Measurements from ENCODE around the gene GHR. TPM values are rescaled to one million over a fixed set of nuclear protein-coding genes. Genes with fewer than 3 reads are reported as not detected.

Gene GHR
- total RNA-seq, 6 donors from 2014 or later = 3.0 to 7.4 (median 4.2) TPM

GRCh38 chr5:42614509-42614908 is 191.3 kb downstream of the GHR start:
- H3K4me3 ChIP-seq = no peak overlapping the region
- no peaks in the 10 kb centered on the region for H3K4me1 ChIP-seq
- no peaks in the 10 kb centered on the region for H3K36me3 ChIP-seq
- DNase-seq (no peak), ATAC-seq (ENCODE audit: low FRiP score in 2 of 2) (no peak)
- no peak for TF ChIP-seq EP300 (IDR thresholded peaks at IDR 0.05)
- TF ChIP-seq POLR2A (IDR thresholded peaks at IDR 0.05) = no peak
- no peak for TF ChIP-seq CTCF (IDR thresholded peaks at IDR 0.05)
- TF ChIP-seq POLR2AphosphoS5 (IDR thresholded peaks at IDR 0.05) = no peak
- H3K27ac ChIP-seq = no peak overlapping the region
- H3K9me3 ChIP-seq = no peaks in the 10 kb centered on the region
- no peaks in the 10 kb centered on the region for H3K27me3 ChIP-seq

DNA sequence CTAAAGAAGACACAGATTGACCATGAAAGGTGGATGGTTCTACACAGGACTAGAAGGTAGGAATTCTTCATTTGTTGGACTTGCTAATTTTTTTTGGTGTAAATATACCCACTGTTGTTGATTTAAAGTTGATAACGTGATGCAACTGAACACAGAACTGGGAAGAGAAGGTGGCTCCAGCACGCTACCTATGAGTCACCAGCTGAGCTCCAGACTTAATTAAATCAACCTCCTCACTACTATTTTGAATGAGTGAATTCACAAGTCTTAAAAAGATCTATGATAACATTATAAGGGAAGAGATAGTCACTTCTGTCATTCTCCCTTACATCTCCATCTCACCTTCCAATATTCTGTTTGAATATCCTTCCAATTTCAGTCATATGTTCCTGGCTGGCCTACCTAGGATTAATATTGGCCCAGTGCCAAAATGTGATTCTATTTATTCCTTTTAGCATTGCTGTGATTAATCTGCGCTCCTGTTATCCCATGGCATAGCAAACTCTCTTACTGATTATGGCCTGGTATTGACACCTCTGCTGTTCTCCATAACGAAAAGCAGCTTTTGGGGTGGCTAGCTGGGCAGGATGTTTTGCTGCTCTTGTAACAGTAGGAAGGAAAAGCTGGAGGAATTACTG is 197.5 kb downstream of the GHR start:
- TF ChIP-seq POLR2AphosphoS5 (IDR thresholded peaks at IDR 0.05) = no peak
- H3K4me3 ChIP-seq = no peak overlapping the region
- no peaks in the 10 kb centered on the region for H3K36me3 ChIP-seq
- ATAC-seq (ENCODE audit: low FRiP score in 2 of 2) (no peak), DNase-seq (no peak)
- no peaks in the 10 kb centered on the region for H3K27me3 ChIP-seq
- H3K4me1 ChIP-seq = peaks cover 5 to 21% (median 9%) of the 10 kb centered on the region in 4 donors
- no peaks in the 10 kb centered on the region for H3K9me3 ChIP-seq
- WGBS, 2 donors = 69 to 72% methylated on average over 4 of the region's 4 CpGs
- H3K27ac ChIP-seq = peak overlapping the region in 2 of 4 donors; percentile 18 to 50

GRCh38 chr5:42621242-42621641 is 198.0 kb downstream of the GHR start:
- Histone ChIP-seq H3K4me1 (peaks cover 5 to 21% (median 9%) of the 10 kb centered on the region in 4 donors), H3K36me3 (no peaks in the 10 kb centered on the region), H3K9me3 (no peaks in the 10 kb centered on the region), H3K27ac (peak overlapping the region in 2 of 4 donors; percentile 18 to 50), H3K4me3 (no peak overlapping the region), H3K27me3 (no peaks in the 10 kb centered on the region)
- DNase-seq (no peak), ATAC-seq (ENCODE audit: low FRiP score in 2 of 2) (no peak)
- TF ChIP-seq CTCF (IDR thresholded peaks at IDR 0.05) (no peak), POLR2A (IDR thresholded peaks at IDR 0.05) (no peak), POLR2AphosphoS5 (IDR thresholded peaks at IDR 0.05) (no peak), EP300 (IDR thresholded peaks at IDR 0.05) (no peak)
- 57 to 67% methylated on average over 3 of the region's 3 CpGs for WGBS, 2 donors

- DNase-seq (no peak), ATAC-seq (ENCODE audit: low FRiP score in 2 of 2) (no peak)
- H3K27me3 ChIP-seq = no peaks in the 10 kb centered on the region
- peak overlapping the region in 1 of 4 donors; percentile 50 for H3K27ac ChIP-seq
- 11 to 12% methylated on average over 1 of the region's 1 CpG for WGBS, 2 donors
- H3K9me3 ChIP-seq = no peaks in the 10 kb centered on the region
- H3K36me3 ChIP-seq = no peaks in the 10 kb centered on the region
- TF ChIP-seq POLR2AphosphoS5 (IDR thresholded peaks at IDR 0.05) (no peak), EP300 (IDR thresholded peaks at IDR 0.05) (no peak), POLR2A (IDR thresholded peaks at IDR 0.05) (no peak), CTCF (IDR thresholded peaks at IDR 0.05) (no peak)
- H3K4me1 ChIP-seq = peaks cover 5 to 21% (median 9%) of the 10 kb centered on the region in 4 donors
- no peak overlapping the region for H3K4me3 ChIP-seq
These were observed 198.4 kb downstream of the GHR start for GRCh38 chr5:42621662-42622061.

DNA sequence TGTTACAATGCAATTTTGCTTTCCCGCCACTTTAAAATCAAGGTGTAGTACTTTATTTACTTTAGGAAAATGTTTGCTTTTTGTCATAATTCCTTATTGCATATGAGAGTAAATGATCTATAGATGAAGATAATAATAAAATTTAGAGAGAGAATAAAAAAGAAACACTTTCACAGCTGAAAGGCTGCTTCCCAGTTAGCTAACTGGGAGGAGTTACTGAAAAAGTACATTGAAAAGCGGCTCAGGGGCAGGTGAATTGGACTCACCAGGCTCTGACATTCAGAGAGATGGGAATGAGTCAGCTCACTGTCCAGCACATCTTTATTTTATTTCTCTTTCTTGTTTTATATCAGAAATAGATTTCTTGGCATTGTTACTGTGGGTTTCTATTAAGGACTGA is 201.7 kb downstream of the GHR start:
- H3K9me3 ChIP-seq = no peaks in the 10 kb centered on the region
- H3K4me1 ChIP-seq = peaks cover 5 to 21% (median 9%) of the 10 kb centered on the region in 4 donors
- H3K36me3 ChIP-seq = no peaks in the 10 kb centered on the region
- no peak overlapping the region for H3K4me3 ChIP-seq
- H3K27ac ChIP-seq = no peak overlapping the region
- H3K27me3 ChIP-seq = no peaks in the 10 kb centered on the region
- WGBS, 2 donors = 95 to 96% methylated on average over 2 of the region's 2 CpGs
- TF ChIP-seq EP300 (IDR thresholded peaks at IDR 0.05) (no peak), CTCF (IDR thresholded peaks at IDR 0.05) (no peak), POLR2AphosphoS5 (IDR thresholded peaks at IDR 0.05) (no peak), POLR2A (IDR thresholded peaks at IDR 0.05) (no peak)
- no peak for DNase-seq
- no peak for ATAC-seq (ENCODE audit: low FRiP score in 2 of 2)
